K562 (cell line): ENCODE measurements around the gene CCDC187. TPM values are rescaled to one million over a fixed set of nuclear protein-coding genes. Genes with fewer than 3 reads are reported as not detected.

ENCODE experiments used
- ATAC-seq: fragments of 200-7000 bp; cut with Tn5 transposase; 3 replicates; pipeline ENCODE4 v1.9.1; 2020; ENCODE audit warnings: moderate library complexity
- BruUV-seq: library from RNA; stranded (reverse); fragments of 400-500 nt; replicated peaks from 2 replicates; lab custom pipeline; 2021; lab: Mats Ljungman, UMichigan
- CTCF ChIA-PET: fragments of 300-600 bp; formaldehyde crosslinking; extraction: SDS; loops from one replicate; lab custom pipeline; 2021; ENCODE audit warnings: low intra/inter-chr PET ratio; lab: Yijun Ruan, JAX
- POLR2A ChIA-PET: fragments of 300-600, 350-650 bp; sonication (Branson Sonifier 250); formaldehyde crosslinking; extraction: SDS; loops from one replicate; lab custom pipeline; 2021; ENCODE audit warnings: antibody characterized with exemption, inconsistent platforms; lab: Yijun Ruan, JAX
- DNase-seq, 4 experiments: peaks; one replicate each; pipeline versions ENCODE4 v3.0.0 to v3.0.0-alpha.2; 2011 to 2018; ENCODE audit warnings: low spot score in 3 of 4, mixed read lengths in 3 of 4; ENCODE audit errors: extremely low read depth in 1 of 4
- FAIRE-seq: peaks from 2 replicates; lab custom pipeline; 2011; peaks lifted over from hg19 to GRCh38; lab: Jason Lieb, UNC
- H2AFZ ChIP-seq: 2 replicates; pipeline ENCODE4 v1.6.0; 2011; ENCODE audit warnings: low read depth, low read length, control low read depth, inconsistent platforms
- H3K27ac ChIP-seq: fragments of 200-600 bp; 3 replicates; pipeline ENCODE4 v1.8.0; 2011; ENCODE audit warnings: low read depth, mild to moderate bottlenecking, control low read depth, inconsistent platforms, low read length, moderate library complexity, mixed read lengths; ENCODE audit errors: extremely low read depth
- H3K27me3 ChIP-seq, 2 experiments: fragments of 300-600 bp in 1 of 2; 2 replicates in 1 of 2; 3 replicates in 1 of 2; pipeline versions ENCODE4 v1.6.0 to v1.8.0; 2011; ENCODE audit warnings: inconsistent platforms in 2 of 2, low read length in 2 of 2, mild to moderate bottlenecking in 1 of 2, mixed read lengths in 1 of 2, moderate library complexity in 1 of 2; ENCODE audit not compliant: control insufficient read depth in 2 of 2, insufficient read depth in 2 of 2
- H3K36me3 ChIP-seq: fragments of 300-600 bp; 3 replicates; pipeline ENCODE4 v1.8.0; 2011; ENCODE audit warnings: mild to moderate bottlenecking, low read length, inconsistent platforms; ENCODE audit not compliant: control insufficient read depth, insufficient read depth
- H3K4me1 ChIP-seq, 2 experiments: fragments of 200-600 bp in 1 of 2; replicated peaks in 1 of 2; 2 replicates in 1 of 2; 3 replicates in 1 of 2; pipeline versions ENCODE4 v1.5.1 to v1.8.0; 2011; ENCODE audit warnings: inconsistent platforms in 2 of 2, low read length in 2 of 2, mild to moderate bottlenecking in 1 of 2, mixed read lengths in 1 of 2, moderate library complexity in 1 of 2; ENCODE audit not compliant: control insufficient read depth in 2 of 2, insufficient read depth in 2 of 2
- H3K4me2 ChIP-seq: 2 replicates; pipeline ENCODE4 v1.6.1; 2011; ENCODE audit warnings: low read length, control low read depth, inconsistent platforms, mixed read lengths; ENCODE audit not compliant: insufficient read depth
- H3K4me3 ChIP-seq: fragments of 200-600 bp; sonication (generic), shearing (Covaris generic); 2 replicates; pipeline ENCODE4 v1.5.1; 2016; ENCODE audit warnings: control low read depth, inconsistent platforms
- H3K79me2 ChIP-seq: fragments of 200-600 bp; 3 replicates; pipeline ENCODE4 v1.8.0; 2011; ENCODE audit warnings: low read length, inconsistent platforms; ENCODE audit not compliant: control insufficient read depth, insufficient read depth
- H3K9ac ChIP-seq, 2 experiments: 2 replicates each; pipeline versions ENCODE4 v1.6.0 to v1.6.1; 2011; ENCODE audit warnings: low read depth in 2 of 2, low read length in 2 of 2, control low read depth in 1 of 2, inconsistent platforms in 1 of 2, mild to moderate bottlenecking in 1 of 2, mixed read lengths in 1 of 2; ENCODE audit not compliant: insufficient read depth in 1 of 2
- H3K9me1 ChIP-seq: one replicate; pipeline ENCODE4 v1.6.0; 2011; ENCODE audit warnings: inconsistent platforms, mild to moderate bottlenecking, low read length, moderate library complexity; ENCODE audit not compliant: control insufficient read depth, insufficient read depth
- H3K9me3 ChIP-seq: replicated peaks from 2 replicates; pipeline ENCODE4 v1.5.1; 2011; ENCODE audit warnings: low read depth, low read length, inconsistent platforms; ENCODE audit not compliant: control insufficient read depth, insufficient read depth
- H4K20me1 ChIP-seq: replicated peaks from 2 replicates; pipeline ENCODE4 v1.6.1; 2011; ENCODE audit warnings: low read length, inconsistent platforms, mixed read lengths; ENCODE audit not compliant: control insufficient read depth, insufficient read depth
- JUND ChIP-seq, 2 experiments: IDR thresholded peaks; 2 replicates in 1 of 2; 3 replicates in 1 of 2; pipeline ENCODE4 v1.6.1; 2011; ENCODE audit warnings: borderline replicate concordance in 2 of 2, low read depth in 2 of 2, low read length in 2 of 2, improper control_type of control experiment in 1 of 2, missing biosample characterization in 1 of 2, missing genetic modification characterization in 1 of 2, missing genetic modification reagents in 1 of 2
- MBD1 ChIP-seq: fragments of 250-450 bp; sonication (Bioruptor Pico); IDR thresholded peaks from 2 replicates; pipeline ENCODE4 v1.8.0; 2022; ENCODE audit warnings: inconsistent platforms
- MLLT1 ChIP-seq, 2 experiments: fragments of 450-650 bp; IDR thresholded peaks; 2 replicates each; pipeline ENCODE4 v1.6.1; 2016
- NCOA2 ChIP-seq, 2 experiments: fragments of 450-650 bp; IDR thresholded peaks; 2 replicates each; pipeline ENCODE4 v1.6.1; 2018; ENCODE audit warnings: mild to moderate bottlenecking in 2 of 2, moderate library complexity in 1 of 2; ENCODE audit not compliant: partially characterized antibody in 2 of 2
- NFYB ChIP-seq: IDR thresholded peaks from 2 replicates; pipeline ENCODE4 v1.6.1; 2011; ENCODE audit warnings: mild to moderate bottlenecking, moderate library complexity; ENCODE audit not compliant: insufficient read length; ENCODE audit errors: extremely low read depth
- RBM15 ChIP-seq: fragments of 200-400 bp; formaldehyde crosslinking; IDR thresholded peaks from 2 replicates; pipeline ENCODE4 v1.6.1; 2018; ENCODE audit warnings: mild to moderate bottlenecking, low read length, moderate library complexity; ENCODE audit not compliant: insufficient read depth
- RBM17 ChIP-seq: fragments of 200-400 bp; formaldehyde crosslinking; IDR thresholded peaks from 2 replicates; pipeline ENCODE4 v1.6.1; 2017; ENCODE audit warnings: low read depth, mild to moderate bottlenecking, low read length, borderline replicate concordance
- STAT5B ChIP-seq: fragments of 250-450 bp; sonication (Bioruptor Pico); IDR thresholded peaks from 2 replicates; pipeline ENCODE4 v1.8.0; 2021; ENCODE audit warnings: mild to moderate bottlenecking, inconsistent platforms
- TAF9B ChIP-seq: fragments of 450-650 bp; IDR thresholded peaks from 2 replicates; pipeline ENCODE4 v1.6.1; 2018; ENCODE audit warnings: mild to moderate bottlenecking; ENCODE audit not compliant: partially characterized antibody
- TBP ChIP-seq: optimal IDR thresholded peaks from 2 replicates; pipeline ENCODE3; 2011; ENCODE audit warnings: low read depth, low read length, improper control_type of control experiment
- THRB ChIP-seq: fragments of 450-650 bp; formaldehyde crosslinking; conservative IDR thresholded peaks from 2 replicates; pipeline ENCODE4 v1.4.0; 2022; ENCODE audit warnings: mild to moderate bottlenecking, missing genetic modification characterization
- ZNF239 ChIP-seq: fragments of 250-450 bp; sonication (Bioruptor Pico); IDR thresholded peaks from 2 replicates; pipeline ENCODE4 v1.4.0; 2020; ENCODE audit warnings: mild to moderate bottlenecking
- ZNF274 ChIP-seq: IDR thresholded peaks from 2 replicates; pipeline ENCODE4 v1.6.1; 2011; ENCODE audit warnings: low read depth, mild to moderate bottlenecking, low read length, moderate library complexity, borderline replicate concordance
- WGBS: fragments of 100-300 bp; shearing (Covaris generic); methylation state at CpG from one replicate; pipeline ENCODE4 v1.1.6; 2016; ENCODE audit warnings: low coverage, mixed read lengths; ENCODE audit not compliant: insufficient coverage; ENCODE audit errors: missing lambda C conversion rate; 5-methylcytosine and 5-hydroxymethylcytosine counted together
- in situ Hi-C: fragments of 300-500 bp; cut with MboI; formaldehyde crosslinking; loops from 4 replicates; pipeline ENCODE4 v1.15.0; 2018; ENCODE audit warnings: inconsistent platforms, mixed read lengths
- intact Hi-C: fragments of 100-400 bp; cut with micrococcal nuclease; formaldehyde crosslinking; loops from 2 replicates; pipeline ENCODE4 v1.14.2; 2022
- polyA plus RNA-seq, 8 experiments: library from polyadenylated mRNA; depleted of rRNA in 4 of 8; stranded (reverse) in 5 of 8; unstranded in 3 of 8; fragments of >200 nt; fragmentation: Nextera tagmentation in 2 of 8; fragmentation: Illumina TruSeq in 1 of 8; extraction: Ambion mirVana in 2 of 8; extraction: Trizol in 1 of 8; gene quantifications; 2 replicates each; pipeline versions ENCODE4 v1.2.1 to v1.2.3, GENCODE V29; 2011 to 2014; ENCODE audit warnings: inconsistent platforms in 1 of 8, missing spikeins in 1 of 8
- total RNA-seq, 7 experiments: library from RNA; depleted of rRNA in 6 of 7; stranded (reverse); fragments of >200 nt in 6 of 7; fragmentation: Illumina TruSeq in 2 of 7; extraction: Trizol in 2 of 7; gene quantifications; 2 replicates each; pipeline versions ENCODE4 v1.2.1 to v1.2.3, GENCODE V29; 2011 to 2021; ENCODE audit warnings: low replicate concordance in 1 of 7

The CCDC187 gene
- total and polyA plus RNA-seq, 9 of the 15 experiments (the other 6 are each of a cell fraction or from before 2014, with no cell fraction given) = not detected

- H3K4me1 ChIP-seq = peaks cover 0 to 32% of the 10 kb centered on the region in 2 experiments; a peak in 2 of 5 replicates
- no peaks in the 10 kb centered on the region for H3K36me3 ChIP-seq
- ATAC-seq = no peak
- H3K9me3 ChIP-seq = no peaks in the 10 kb centered on the region; the same call in 1 of the 2 replicates
- no peak for FAIRE-seq
- in situ Hi-C loops (loop anchor here (10.0 kb wide), 1 partner anchor 482 kb away; no protein-coding TSS in a partner anchor), intact Hi-C loops (no loop called here)
- no peak for DNase-seq
- H4K20me1 ChIP-seq = peaks cover 13% of the 10 kb centered on the region; the same call in 1 of the 2 replicates
- H3K4me3 ChIP-seq = no peak overlapping the region
- no peak overlapping the region for H3K27ac ChIP-seq
- POLR2A ChIA-PET = interaction anchor here (0.9 kb wide), 1 partner anchor 10 kb away, joined by 4 read pairs; no protein-coding TSS in a partner anchor
- CTCF ChIA-PET = no interaction called here
- no peak overlapping the region for H3K9ac ChIP-seq
- 3% methylated on average over 10 of the region's 11 CpGs for WGBS
- H3K9me1 ChIP-seq = no peaks in the 10 kb centered on the region
- H3K4me2 ChIP-seq = no peak overlapping the region
- H2AFZ ChIP-seq = no peak overlapping the region
- H3K79me2 ChIP-seq = no peaks in the 10 kb centered on the region
- H3K27me3 ChIP-seq = peaks cover 51 to 68% of the 10 kb centered on the region in 2 experiments
- no TSS peak for BruUV-seq
- TF ChIP-seq TAF9B = no peak
- no peak for TF ChIP-seq NFYB
- TF ChIP-seq NCOA2 (IDR thresholded peaks at IDR 0.05; ENCODE audit: partially characterized antibody in 2 of 2) = no peak
- TF ChIP-seq JUND (IDR thresholded peaks at IDR 0.05; ENCODE audit: borderline replicate concordance, low read depth, low read length) = no peak
- TF ChIP-seq JUND (tag; IDR thresholded peaks at IDR 0.05; ENCODE audit: borderline replicate concordance, low read depth, low read length) = no peak
- TF ChIP-seq STAT5B (CRISPR knock-in tag) = no peak
- TF ChIP-seq RBM15 = no peak
- TF ChIP-seq ZNF239 (CRISPR knock-in tag) = no peak
- no peak for TF ChIP-seq MLLT1 (IDR thresholded peaks at IDR 0.05)
- TF ChIP-seq RBM17 = no peak
- TF ChIP-seq THRB (CRISPR knock-in tag) = no peak
- TF ChIP-seq MBD1 (CRISPR knock-in tag) = no peak
- no peak for TF ChIP-seq ZNF274
- TF ChIP-seq TBP = no peak
Measured at GRCh38 chr9:136276716-136277115, 27.2 kb downstream of the CCDC187 start.
